Measurements from ENCODE around the gene ANXA1. TPM values are rescaled to one million over a fixed set of nuclear protein-coding genes. Genes with fewer than 3 reads are reported as not detected.

The ANXA1 gene
- total and polyA plus RNA-seq, 4 donors, result 4.8 to 28.6 (median 14.5) TPM

DNA sequence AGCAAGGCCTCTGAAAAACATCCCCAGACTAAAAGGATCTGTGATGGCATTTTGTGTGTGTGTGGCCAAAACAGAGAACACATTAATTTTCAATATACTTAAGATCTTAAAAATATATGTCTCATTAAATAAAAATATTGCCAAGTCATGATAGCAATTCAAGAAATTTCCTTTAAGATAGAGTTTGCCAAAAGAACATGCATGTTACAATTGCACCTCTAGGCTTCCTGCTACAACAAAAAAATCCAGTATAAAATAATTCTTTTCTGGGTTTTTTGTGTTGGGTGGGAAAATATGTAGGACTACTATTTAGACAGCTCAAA, 5.2 kb downstream of the ANXA1 start:
- Histone ChIP-seq H3K4me1 (ENCODE audit: control insufficient read depth in 4 of 4, insufficient read depth in 4 of 4, low read length in 3 of 4) (no peaks in the 10 kb centered on the region), H3K9ac (ENCODE audit: low read depth in 1 of 2, low read length in 2 of 2) (no peak overlapping the region), H3K4me3 (ENCODE audit: low read depth in 1 of 3, low read length in 3 of 3) (no peak overlapping the region), H3K36me3 (ENCODE audit: control insufficient read depth in 4 of 4, insufficient read depth in 3 of 4, low read depth in 1 of 4, low read length in 3 of 4) (peaks cover 0 to 2% (median 0%) of the 10 kb centered on the region in 4 donors), H3K27me3 (ENCODE audit: control insufficient read depth in 4 of 4, insufficient read depth in 4 of 4, low read length in 3 of 4) (no peaks in the 10 kb centered on the region), H3K9me3 (ENCODE audit: control insufficient read depth in 4 of 4, low read length in 3 of 4) (no peaks in the 10 kb centered on the region), H3K27ac (ENCODE audit: low read depth in 1 of 2, low read length in 2 of 2) (no peak overlapping the region)
- no peak for DNase-seq (ENCODE audit: low spot score)
- no peak for TF ChIP-seq NR2F2 (IDR thresholded peaks at IDR 0.05)
- no peak for TF ChIP-seq SP1 (IDR thresholded peaks at IDR 0.05)
- TF ChIP-seq, protein P1, sequence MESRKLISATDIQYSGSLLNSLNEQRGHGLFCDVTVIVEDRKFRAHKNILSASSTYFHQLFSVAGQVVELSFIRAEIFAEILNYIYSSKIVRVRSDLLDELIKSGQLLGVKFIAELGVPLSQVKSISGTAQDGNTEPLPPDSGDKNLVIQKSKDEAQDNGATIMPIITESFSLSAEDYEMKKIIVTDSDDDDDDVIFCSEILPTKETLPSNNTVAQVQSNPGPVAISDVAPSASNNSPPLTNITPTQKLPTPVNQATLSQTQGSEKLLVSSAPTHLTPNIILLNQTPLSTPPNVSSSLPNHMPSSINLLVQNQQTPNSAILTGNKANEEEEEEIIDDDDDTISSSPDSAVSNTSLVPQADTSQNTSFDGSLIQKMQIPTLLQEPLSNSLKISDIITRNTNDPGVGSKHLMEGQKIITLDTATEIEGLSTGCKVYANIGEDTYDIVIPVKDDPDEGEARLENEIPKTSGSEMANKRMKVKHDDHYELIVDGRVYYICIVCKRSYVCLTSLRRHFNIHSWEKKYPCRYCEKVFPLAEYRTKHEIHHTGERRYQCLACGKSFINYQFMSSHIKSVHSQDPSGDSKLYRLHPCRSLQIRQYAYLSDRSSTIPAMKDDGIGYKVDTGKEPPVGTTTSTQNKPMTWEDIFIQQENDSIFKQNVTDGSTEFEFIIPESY (IDR thresholded peaks at IDR 0.05), result no peak
- TF ChIP-seq RAD21 (IDR thresholded peaks at IDR 0.05), result no peak
- TF ChIP-seq, protein P2, sequence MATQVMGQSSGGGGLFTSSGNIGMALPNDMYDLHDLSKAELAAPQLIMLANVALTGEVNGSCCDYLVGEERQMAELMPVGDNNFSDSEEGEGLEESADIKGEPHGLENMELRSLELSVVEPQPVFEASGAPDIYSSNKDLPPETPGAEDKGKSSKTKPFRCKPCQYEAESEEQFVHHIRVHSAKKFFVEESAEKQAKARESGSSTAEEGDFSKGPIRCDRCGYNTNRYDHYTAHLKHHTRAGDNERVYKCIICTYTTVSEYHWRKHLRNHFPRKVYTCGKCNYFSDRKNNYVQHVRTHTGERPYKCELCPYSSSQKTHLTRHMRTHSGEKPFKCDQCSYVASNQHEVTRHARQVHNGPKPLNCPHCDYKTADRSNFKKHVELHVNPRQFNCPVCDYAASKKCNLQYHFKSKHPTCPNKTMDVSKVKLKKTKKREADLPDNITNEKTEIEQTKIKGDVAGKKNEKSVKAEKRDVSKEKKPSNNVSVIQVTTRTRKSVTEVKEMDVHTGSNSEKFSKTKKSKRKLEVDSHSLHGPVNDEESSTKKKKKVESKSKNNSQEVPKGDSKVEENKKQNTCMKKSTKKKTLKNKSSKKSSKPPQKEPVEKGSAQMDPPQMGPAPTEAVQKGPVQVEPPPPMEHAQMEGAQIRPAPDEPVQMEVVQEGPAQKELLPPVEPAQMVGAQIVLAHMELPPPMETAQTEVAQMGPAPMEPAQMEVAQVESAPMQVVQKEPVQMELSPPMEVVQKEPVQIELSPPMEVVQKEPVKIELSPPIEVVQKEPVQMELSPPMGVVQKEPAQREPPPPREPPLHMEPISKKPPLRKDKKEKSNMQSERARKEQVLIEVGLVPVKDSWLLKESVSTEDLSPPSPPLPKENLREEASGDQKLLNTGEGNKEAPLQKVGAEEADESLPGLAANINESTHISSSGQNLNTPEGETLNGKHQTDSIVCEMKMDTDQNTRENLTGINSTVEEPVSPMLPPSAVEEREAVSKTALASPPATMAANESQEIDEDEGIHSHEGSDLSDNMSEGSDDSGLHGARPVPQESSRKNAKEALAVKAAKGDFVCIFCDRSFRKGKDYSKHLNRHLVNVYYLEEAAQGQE (IDR thresholded peaks at IDR 0.05), result no peak
- TF ChIP-seq, protein P3, sequence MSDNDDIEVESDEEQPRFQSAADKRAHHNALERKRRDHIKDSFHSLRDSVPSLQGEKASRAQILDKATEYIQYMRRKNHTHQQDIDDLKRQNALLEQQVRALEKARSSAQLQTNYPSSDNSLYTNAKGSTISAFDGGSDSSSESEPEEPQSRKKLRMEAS (IDR thresholded peaks at IDR 0.05), result no peak
- TF ChIP-seq FOXA2 (IDR thresholded peaks at IDR 0.05), result no peak
- no peak for TF ChIP-seq GABPA (IDR thresholded peaks at IDR 0.05 in 1 of 2, conservative IDR thresholded peaks at IDR 0.05 in 1 of 2)
- TF ChIP-seq RXRA (IDR thresholded peaks at IDR 0.05), result no peak
- TF ChIP-seq HNF4A (conservative IDR thresholded peaks at IDR 0.05), result no peak
- no peak for TF ChIP-seq HNF4G (IDR thresholded peaks at IDR 0.05)
- TF ChIP-seq JUND (IDR thresholded peaks at IDR 0.05), result no peak
- TF ChIP-seq FOXA1 (IDR thresholded peaks at IDR 0.05), result no peak
- TF ChIP-seq, protein P4, sequence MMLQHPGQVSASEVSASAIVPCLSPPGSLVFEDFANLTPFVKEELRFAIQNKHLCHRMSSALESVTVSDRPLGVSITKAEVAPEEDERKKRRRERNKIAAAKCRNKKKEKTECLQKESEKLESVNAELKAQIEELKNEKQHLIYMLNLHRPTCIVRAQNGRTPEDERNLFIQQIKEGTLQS (IDR thresholded peaks at IDR 0.05), result no peak
- no peak for TF ChIP-seq YY1 (IDR thresholded peaks at IDR 0.05)
- no peak for TF ChIP-seq TAF1 (conservative IDR thresholded peaks at IDR 0.05)
- TF ChIP-seq, protein P5, sequence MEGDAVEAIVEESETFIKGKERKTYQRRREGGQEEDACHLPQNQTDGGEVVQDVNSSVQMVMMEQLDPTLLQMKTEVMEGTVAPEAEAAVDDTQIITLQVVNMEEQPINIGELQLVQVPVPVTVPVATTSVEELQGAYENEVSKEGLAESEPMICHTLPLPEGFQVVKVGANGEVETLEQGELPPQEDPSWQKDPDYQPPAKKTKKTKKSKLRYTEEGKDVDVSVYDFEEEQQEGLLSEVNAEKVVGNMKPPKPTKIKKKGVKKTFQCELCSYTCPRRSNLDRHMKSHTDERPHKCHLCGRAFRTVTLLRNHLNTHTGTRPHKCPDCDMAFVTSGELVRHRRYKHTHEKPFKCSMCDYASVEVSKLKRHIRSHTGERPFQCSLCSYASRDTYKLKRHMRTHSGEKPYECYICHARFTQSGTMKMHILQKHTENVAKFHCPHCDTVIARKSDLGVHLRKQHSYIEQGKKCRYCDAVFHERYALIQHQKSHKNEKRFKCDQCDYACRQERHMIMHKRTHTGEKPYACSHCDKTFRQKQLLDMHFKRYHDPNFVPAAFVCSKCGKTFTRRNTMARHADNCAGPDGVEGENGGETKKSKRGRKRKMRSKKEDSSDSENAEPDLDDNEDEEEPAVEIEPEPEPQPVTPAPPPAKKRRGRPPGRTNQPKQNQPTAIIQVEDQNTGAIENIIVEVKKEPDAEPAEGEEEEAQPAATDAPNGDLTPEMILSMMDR (IDR thresholded peaks at IDR 0.05; ENCODE audit: low read depth, low read length, missing input control), result no peak
- TF ChIP-seq EGR1 (IDR thresholded peaks at IDR 0.05; ENCODE audit: low read depth in 2 of 2), result no peak

Data from liver (tissue), 9 donors.